Uterus (tissue), 2 donors: Measurements from ENCODE around the gene FAM240A.

ENCODE experiments used
- POLR2A ChIP-seq, 2 donors: fragments of 450-650 bp; IDR thresholded peaks; one replicate each; pipeline ENCODE4 v1.6.1; 2016; ENCODE audit warnings: antibody characterized with exemption in 2 of 2, mild to moderate bottlenecking in 1 of 2, moderate library complexity in 1 of 2
- TF ChIP-seq, protein P1 (sequence below), 4 experiments: fragments of 200-600 bp in 2 of 4; fragments of 450-650 bp in 2 of 4; sonication (generic) in 2 of 4; IDR thresholded peaks; one replicate each; pipeline ENCODE4 v1.5.1; 2016 to 2019; ENCODE audit warnings: antibody characterized with exemption in 4 of 4, mild to moderate bottlenecking in 2 of 4, moderate library complexity in 1 of 4

DNA sequence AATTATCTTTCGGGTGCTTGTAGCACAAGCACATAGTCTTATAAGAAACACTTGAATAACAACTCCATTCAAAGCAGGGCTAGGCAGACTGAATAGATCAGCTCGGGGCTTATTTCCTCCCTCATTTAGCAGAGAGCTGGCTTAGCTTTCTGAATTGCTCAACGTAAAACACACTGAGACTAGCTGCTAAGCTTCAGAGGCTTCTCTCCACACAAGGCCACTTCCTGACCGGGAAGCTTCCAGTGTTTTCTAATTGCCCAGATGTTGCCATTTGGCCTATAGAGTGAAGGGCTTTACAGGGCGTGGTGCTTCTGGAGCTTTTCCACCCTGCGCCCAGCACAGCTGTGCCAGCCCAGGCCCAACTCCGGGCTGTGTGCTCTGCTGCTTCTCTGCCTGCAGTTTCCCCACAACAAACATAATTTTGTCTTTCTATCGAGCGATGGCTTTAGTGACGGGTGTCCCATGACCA, 16.6 kb downstream of the FAM240A start:
- TF ChIP-seq, protein P1, sequence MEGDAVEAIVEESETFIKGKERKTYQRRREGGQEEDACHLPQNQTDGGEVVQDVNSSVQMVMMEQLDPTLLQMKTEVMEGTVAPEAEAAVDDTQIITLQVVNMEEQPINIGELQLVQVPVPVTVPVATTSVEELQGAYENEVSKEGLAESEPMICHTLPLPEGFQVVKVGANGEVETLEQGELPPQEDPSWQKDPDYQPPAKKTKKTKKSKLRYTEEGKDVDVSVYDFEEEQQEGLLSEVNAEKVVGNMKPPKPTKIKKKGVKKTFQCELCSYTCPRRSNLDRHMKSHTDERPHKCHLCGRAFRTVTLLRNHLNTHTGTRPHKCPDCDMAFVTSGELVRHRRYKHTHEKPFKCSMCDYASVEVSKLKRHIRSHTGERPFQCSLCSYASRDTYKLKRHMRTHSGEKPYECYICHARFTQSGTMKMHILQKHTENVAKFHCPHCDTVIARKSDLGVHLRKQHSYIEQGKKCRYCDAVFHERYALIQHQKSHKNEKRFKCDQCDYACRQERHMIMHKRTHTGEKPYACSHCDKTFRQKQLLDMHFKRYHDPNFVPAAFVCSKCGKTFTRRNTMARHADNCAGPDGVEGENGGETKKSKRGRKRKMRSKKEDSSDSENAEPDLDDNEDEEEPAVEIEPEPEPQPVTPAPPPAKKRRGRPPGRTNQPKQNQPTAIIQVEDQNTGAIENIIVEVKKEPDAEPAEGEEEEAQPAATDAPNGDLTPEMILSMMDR (IDR thresholded peaks at IDR 0.05) = no peak
- no peak for TF ChIP-seq POLR2A (IDR thresholded peaks at IDR 0.05)
